OCI-LY3 (cell line): ENCODE data around the gene PROM2.
A peak's percentile ranks its signal among the peaks of the same experiment; 100 is the strongest.

ENCODE experiments used
- H2AFZ ChIP-seq: fragments of 200-600, 300-600 bp; shearing (Covaris generic); 2 replicates; pipeline ENCODE4 v1.6.0; 2014; ENCODE audit warnings: antibody characterized with exemption, low read depth, low read length
- H3K27ac ChIP-seq: fragments of 200-600, 300-600 bp; sonication (generic); 2 replicates; pipeline ENCODE4 v1.5.1; 2014; ENCODE audit warnings: mild to moderate bottlenecking, low read length, moderate library complexity, mixed read lengths
- H3K27me3 ChIP-seq: fragments of 200-600, 300-600 bp; sonication (generic); 2 replicates; pipeline ENCODE4 v1.6.1; 2014; ENCODE audit warnings: low read depth, low read length, mixed read lengths
- H3K36me3 ChIP-seq: fragments of 200-600, 300-600 bp; sonication (generic); replicated peaks from 2 replicates; pipeline ENCODE3; 2014; ENCODE audit warnings: low read depth, low read length, mixed read lengths
- H3K4me1 ChIP-seq: fragments of 300-600, 200-600 bp; sonication (generic); 2 replicates; pipeline ENCODE4 v1.6.1; 2014; ENCODE audit warnings: low read length, mixed read lengths
- H3K4me2 ChIP-seq: fragments of 200-600, 300-600 bp; sonication (generic); 2 replicates; pipeline ENCODE4 v1.6.1; 2014; ENCODE audit warnings: low read length, mixed read lengths
- H3K4me3 ChIP-seq: fragments of 300-600, 200-600 bp; sonication (generic); 2 replicates; pipeline ENCODE4 v1.5.1; 2014; ENCODE audit warnings: antibody characterized with exemption, mild to moderate bottlenecking, low read length, moderate library complexity
- H3K79me2 ChIP-seq: fragments of 300-600, 200-600 bp; shearing (Covaris generic); 2 replicates; pipeline ENCODE4 v1.6.1; 2014; ENCODE audit warnings: mild to moderate bottlenecking, low read length, mixed read lengths
- H3K9ac ChIP-seq: fragments of 300-600, 200-600 bp; shearing (Covaris generic); 2 replicates; pipeline ENCODE4 v1.6.0; 2014; ENCODE audit warnings: mild to moderate bottlenecking, low read length, moderate library complexity
- H3K9me3 ChIP-seq: fragments of 200-600, 300-600 bp; shearing (Covaris generic); 2 replicates; pipeline ENCODE4 v1.6.1; 2014; ENCODE audit warnings: low read length, mixed read lengths; ENCODE audit not compliant: insufficient read depth
- H4K20me1 ChIP-seq: fragments of 200-600, 300-600 bp; sonication (generic); 2 replicates; pipeline ENCODE4 v1.6.1; 2016; ENCODE audit warnings: low read length, mixed read lengths; ENCODE audit not compliant: insufficient read depth
- EZH2phosphoT487 ChIP-seq: fragments of 200-600 bp; shearing (Covaris generic); IDR thresholded peaks from 2 replicates; pipeline ENCODE4 v1.6.1; 2018; ENCODE audit warnings: antibody characterized with exemption, mixed run types, low read depth
- TF ChIP-seq, protein P1 (sequence below): fragments of 200-600, 300-600 bp; sonication (generic); IDR thresholded peaks from 2 replicates; pipeline ENCODE4 v1.5.1; 2014; ENCODE audit warnings: antibody characterized with exemption, low read length, low read depth

Gene PROM2

DNA sequence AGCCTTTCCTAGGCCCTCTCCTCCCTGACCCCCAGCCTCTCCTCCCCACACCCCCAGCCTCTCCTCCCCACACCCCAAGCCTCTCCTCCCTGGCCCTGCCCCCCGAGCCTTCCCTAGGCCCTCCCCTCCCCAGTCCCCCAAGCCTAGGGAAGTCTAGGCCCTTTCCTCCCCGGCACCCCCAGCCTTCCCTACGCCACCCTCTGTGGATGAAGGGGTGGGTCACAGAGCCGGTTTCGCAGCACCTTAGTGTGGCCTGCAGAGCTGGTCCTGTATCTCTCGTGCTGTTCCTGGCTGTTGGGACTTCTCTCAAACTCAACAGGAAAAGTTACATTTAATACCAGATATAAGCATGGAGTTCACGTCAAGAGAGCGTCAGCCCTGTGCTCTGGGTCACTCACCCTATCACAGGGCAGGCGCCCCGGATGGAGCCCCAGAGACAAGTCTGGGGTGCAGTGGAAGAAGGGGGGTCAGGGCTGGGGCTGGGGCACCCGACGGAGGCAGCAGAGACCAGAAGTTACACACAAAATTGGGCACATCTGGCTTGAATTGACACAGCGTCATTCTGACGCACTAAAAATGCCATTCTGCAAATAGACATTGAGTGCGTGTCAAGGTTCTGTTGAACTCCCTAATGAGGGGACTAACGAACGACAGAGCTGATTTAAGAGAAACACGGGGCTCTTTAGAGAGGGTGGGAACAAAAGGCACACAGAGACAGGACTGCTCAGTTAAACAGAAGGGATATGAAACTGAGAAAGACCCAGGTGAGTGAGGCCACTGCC lies 46.9 kb downstream of the PROM2 start:
- H4K20me1 ChIP-seq, result no peaks in the 10 kb centered on the region
- H3K4me1 ChIP-seq, result no peaks in the 10 kb centered on the region
- TF ChIP-seq EZH2phosphoT487, result no peak
- TF ChIP-seq, protein P1, sequence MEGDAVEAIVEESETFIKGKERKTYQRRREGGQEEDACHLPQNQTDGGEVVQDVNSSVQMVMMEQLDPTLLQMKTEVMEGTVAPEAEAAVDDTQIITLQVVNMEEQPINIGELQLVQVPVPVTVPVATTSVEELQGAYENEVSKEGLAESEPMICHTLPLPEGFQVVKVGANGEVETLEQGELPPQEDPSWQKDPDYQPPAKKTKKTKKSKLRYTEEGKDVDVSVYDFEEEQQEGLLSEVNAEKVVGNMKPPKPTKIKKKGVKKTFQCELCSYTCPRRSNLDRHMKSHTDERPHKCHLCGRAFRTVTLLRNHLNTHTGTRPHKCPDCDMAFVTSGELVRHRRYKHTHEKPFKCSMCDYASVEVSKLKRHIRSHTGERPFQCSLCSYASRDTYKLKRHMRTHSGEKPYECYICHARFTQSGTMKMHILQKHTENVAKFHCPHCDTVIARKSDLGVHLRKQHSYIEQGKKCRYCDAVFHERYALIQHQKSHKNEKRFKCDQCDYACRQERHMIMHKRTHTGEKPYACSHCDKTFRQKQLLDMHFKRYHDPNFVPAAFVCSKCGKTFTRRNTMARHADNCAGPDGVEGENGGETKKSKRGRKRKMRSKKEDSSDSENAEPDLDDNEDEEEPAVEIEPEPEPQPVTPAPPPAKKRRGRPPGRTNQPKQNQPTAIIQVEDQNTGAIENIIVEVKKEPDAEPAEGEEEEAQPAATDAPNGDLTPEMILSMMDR, result no peak
- no peaks in the 10 kb centered on the region for H3K79me2 ChIP-seq
- H3K4me2 ChIP-seq, result no peak overlapping the region
- H2AFZ ChIP-seq, result no peak overlapping the region
- no peak overlapping the region for H3K4me3 ChIP-seq
- H3K36me3 ChIP-seq, result no peaks in the 10 kb centered on the region
- no peaks in the 10 kb centered on the region for H3K27me3 ChIP-seq
- no peaks in the 10 kb centered on the region for H3K9me3 ChIP-seq
- H3K9ac ChIP-seq, result no peak overlapping the region
- no peak overlapping the region for H3K27ac ChIP-seq

DNA sequence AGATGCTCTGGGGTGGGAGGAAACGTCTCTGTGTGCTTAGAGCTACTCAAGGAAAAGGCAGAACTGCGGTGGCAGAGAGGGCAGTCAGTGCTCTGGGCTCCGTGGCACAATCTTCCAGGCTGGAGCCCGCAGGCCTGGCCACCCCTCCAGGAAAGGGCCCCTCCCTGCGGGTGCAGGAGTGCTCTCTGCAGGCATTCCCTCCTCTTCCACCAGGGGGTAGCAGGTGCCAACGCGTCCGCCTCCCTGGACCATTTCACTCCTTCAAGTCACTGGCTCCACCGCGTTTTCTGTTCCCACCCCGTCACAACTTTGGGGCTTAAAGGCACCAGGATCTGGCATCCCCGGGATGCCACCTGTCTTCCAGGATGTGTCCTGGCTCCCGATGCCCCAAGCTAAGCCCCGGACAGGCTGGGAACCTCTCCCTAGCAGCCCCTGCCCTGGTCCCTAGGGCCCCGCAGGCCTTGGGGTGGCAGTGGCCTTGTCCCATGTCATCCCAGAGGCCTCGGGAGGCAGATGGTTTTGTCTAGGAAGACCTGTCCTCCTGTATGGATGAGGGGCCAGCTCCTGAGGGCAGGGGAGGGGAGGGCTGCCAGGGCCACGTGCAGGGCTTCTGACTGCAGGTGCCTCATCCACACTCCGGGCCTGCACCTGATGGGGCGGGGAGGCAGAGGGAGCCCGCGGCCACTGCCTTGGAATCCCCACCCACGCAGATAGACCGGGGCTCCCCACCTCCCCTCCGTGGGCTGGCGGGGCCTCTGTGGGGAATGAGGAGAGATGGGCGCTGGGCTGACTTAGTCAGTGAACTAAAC lies 49.3 kb downstream of the PROM2 start:
- no peak for TF ChIP-seq EZH2phosphoT487
- TF ChIP-seq, protein P1, result peak; percentile 52
- Histone ChIP-seq H3K27me3 (no peaks in the 10 kb centered on the region), H3K4me2 (no peak overlapping the region), H3K4me3 (no peak overlapping the region), H3K27ac (no peak overlapping the region), H2AFZ (peak overlapping the region; percentile 47; the same call in 1 of the 2 replicates), H3K9me3 (no peaks in the 10 kb centered on the region), H4K20me1 (no peaks in the 10 kb centered on the region), H3K4me1 (no peaks in the 10 kb centered on the region), H3K36me3 (no peaks in the 10 kb centered on the region), H3K9ac (no peak overlapping the region), H3K79me2 (no peaks in the 10 kb centered on the region)

DNA sequence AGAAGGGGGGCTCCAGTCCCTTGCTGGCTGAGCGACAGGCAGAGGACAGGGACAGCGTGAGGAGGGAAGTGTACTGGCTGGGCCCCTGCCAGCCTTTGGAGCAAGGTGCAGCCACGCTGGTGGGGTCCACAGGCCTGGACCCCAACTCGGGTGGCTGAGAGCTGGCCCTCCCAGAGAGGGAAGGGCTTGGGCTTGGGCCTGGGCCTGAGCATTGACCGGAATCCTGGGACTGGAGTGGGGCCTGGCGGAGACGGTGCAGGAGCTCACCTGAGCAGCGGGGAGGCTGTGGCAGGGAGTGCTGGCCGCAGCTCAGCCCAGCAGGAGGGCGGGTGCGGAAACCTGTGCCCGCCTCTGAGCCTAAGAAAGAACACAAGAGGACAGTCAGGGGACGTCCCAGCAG lies 50.8 kb downstream of the PROM2 start:
- Histone ChIP-seq H3K4me2 (no peak overlapping the region), H3K36me3 (no peaks in the 10 kb centered on the region), H3K27me3 (no peaks in the 10 kb centered on the region), H2AFZ (no peak overlapping the region), H3K4me3 (no peak overlapping the region), H3K79me2 (no peaks in the 10 kb centered on the region), H3K4me1 (no peaks in the 10 kb centered on the region), H3K9me3 (no peaks in the 10 kb centered on the region), H3K9ac (no peak overlapping the region), H3K27ac (no peak overlapping the region), H4K20me1 (no peaks in the 10 kb centered on the region)
- TF ChIP-seq EZH2phosphoT487, result no peak
- TF ChIP-seq, protein P1, result no peak
